ENCODE measurements around the gene GOLGA1. TPM values are rescaled to one million over a fixed set of nuclear protein-coding genes. Genes with fewer than 3 reads are reported as not detected.
A peak's percentile ranks its signal among the peaks of the same experiment; 100 is the strongest.

GOLGA1 gene
- total RNA-seq, 1 experiment from 2014 or later = 22.8 TPM

GRCh38 chr9:124869466-124869985 is 71.4 kb downstream of the GOLGA1 start:
- Mint-ChIP-seq H3K9me3 (ENCODE audit: unreplicated experiment) (no peaks in the 10 kb centered on the region), H3K36me3 (ENCODE audit: insufficient read depth, unreplicated experiment) (peaks cover 30% of the 10 kb centered on the region), H3K4me1 (ENCODE audit: insufficient read depth, unreplicated experiment) (peaks cover 29% of the 10 kb centered on the region), H3K27me3 (ENCODE audit: insufficient read depth, unreplicated experiment) (no peaks in the 10 kb centered on the region), H3K4me3 (ENCODE audit: unreplicated experiment) (peak overlapping the region; percentile 95), H3K27ac (ENCODE audit: low read depth, unreplicated experiment) (peak overlapping the region; percentile 97)
- ChIA-PET POLR2A (interaction anchor here (0.5 to 6.7 kb wide), 21 partner anchors 8 to 498 kb away, joined by 3 to 135 read pairs (median 5); partner anchors contain the start of genes ARPC5L, NR6A1, RPL35 and WDR38), CTCF (no interaction called here)
- DNase-seq (ENCODE audit: unreplicated experiment) = peak; percentile 33
- no TSS peak for BruUV-seq (replicated peaks)
- intact Hi-C loops (cut with micrococcal nuclease) = no loop called here
- TF ChIP-seq, protein P1, sequence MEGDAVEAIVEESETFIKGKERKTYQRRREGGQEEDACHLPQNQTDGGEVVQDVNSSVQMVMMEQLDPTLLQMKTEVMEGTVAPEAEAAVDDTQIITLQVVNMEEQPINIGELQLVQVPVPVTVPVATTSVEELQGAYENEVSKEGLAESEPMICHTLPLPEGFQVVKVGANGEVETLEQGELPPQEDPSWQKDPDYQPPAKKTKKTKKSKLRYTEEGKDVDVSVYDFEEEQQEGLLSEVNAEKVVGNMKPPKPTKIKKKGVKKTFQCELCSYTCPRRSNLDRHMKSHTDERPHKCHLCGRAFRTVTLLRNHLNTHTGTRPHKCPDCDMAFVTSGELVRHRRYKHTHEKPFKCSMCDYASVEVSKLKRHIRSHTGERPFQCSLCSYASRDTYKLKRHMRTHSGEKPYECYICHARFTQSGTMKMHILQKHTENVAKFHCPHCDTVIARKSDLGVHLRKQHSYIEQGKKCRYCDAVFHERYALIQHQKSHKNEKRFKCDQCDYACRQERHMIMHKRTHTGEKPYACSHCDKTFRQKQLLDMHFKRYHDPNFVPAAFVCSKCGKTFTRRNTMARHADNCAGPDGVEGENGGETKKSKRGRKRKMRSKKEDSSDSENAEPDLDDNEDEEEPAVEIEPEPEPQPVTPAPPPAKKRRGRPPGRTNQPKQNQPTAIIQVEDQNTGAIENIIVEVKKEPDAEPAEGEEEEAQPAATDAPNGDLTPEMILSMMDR (IDR thresholded peaks at IDR 0.05; ENCODE audit: unreplicated experiment) = no peak

GRCh38 chr9:124868511-124869465 is 72.1 kb downstream of the GOLGA1 start:
- POLR2A ChIA-PET = interaction anchor here (0.5 to 6.7 kb wide), 20 partner anchors 7 to 919 kb away, joined by 3 to 135 read pairs (median 5); partner anchors contain the start of genes ARPC5L, NR6A1, RPL35 and WDR38

GRCh38 chr9:124863371-124863871 is 77.5 kb downstream of the GOLGA1 start:
- no peaks in the 10 kb centered on the region for H3K9me3 Mint-ChIP-seq (ENCODE audit: unreplicated experiment)
- TF ChIP-seq, protein P1 (IDR thresholded peaks at IDR 0.05; ENCODE audit: unreplicated experiment) = no peak
- ChIA-PET CTCF (interaction anchor here (1.2 to 29.4 kb wide), 4 partner anchors 11 to 89 kb away, joined by 3 to 927 read pairs (median 7); partner anchors contain the start of genes NR6A1 and OLFML2A), POLR2A (interaction anchor here (0.5 to 15.3 kb wide), 22 partner anchors 8 to 1209 kb away, joined by 3 to 299 read pairs (median 6); partner anchors contain the start of genes GAPVD1, HSPA5, NR6A1 and OLFML2A)
- H3K36me3 Mint-ChIP-seq (ENCODE audit: insufficient read depth, unreplicated experiment) = peaks cover 43% of the 10 kb centered on the region
- peak overlapping the region; percentile 81 for H3K4me3 Mint-ChIP-seq (ENCODE audit: unreplicated experiment)
- peak; percentile 82 for DNase-seq (ENCODE audit: unreplicated experiment)
- intact Hi-C loops (cut with micrococcal nuclease) = loop anchor here (5.0 kb wide), 1 partner anchor 509 kb away; no protein-coding TSS in a partner anchor
- H3K27ac Mint-ChIP-seq (ENCODE audit: low read depth, unreplicated experiment) = peak overlapping the region; percentile 87
- BruUV-seq (replicated peaks) = no TSS peak
- H3K27me3 Mint-ChIP-seq (ENCODE audit: insufficient read depth, unreplicated experiment) = no peaks in the 10 kb centered on the region
- peaks cover 26% of the 10 kb centered on the region for H3K4me1 Mint-ChIP-seq (ENCODE audit: insufficient read depth, unreplicated experiment)

More at GRCh38 chr9:124868511-124869465, 72.1 kb downstream of the GOLGA1 start:
- peak; percentile 86 for DNase-seq (ENCODE audit: unreplicated experiment)
- CTCF ChIA-PET = interaction anchor here (0.7 to 1.0 kb wide), 2 partner anchors 9 to 11 kb away, joined by 3 read pairs; no protein-coding TSS in a partner anchor
- H3K27me3 Mint-ChIP-seq (ENCODE audit: insufficient read depth, unreplicated experiment) = no peaks in the 10 kb centered on the region
- H3K4me3 Mint-ChIP-seq (ENCODE audit: unreplicated experiment) = peak overlapping the region; percentile 95
- H3K9me3 Mint-ChIP-seq (ENCODE audit: unreplicated experiment) = no peaks in the 10 kb centered on the region
- BruUV-seq (replicated peaks) = TSS peak; percentile 89
- peaks cover 33% of the 10 kb centered on the region for H3K4me1 Mint-ChIP-seq (ENCODE audit: insufficient read depth, unreplicated experiment)
- TF ChIP-seq, protein P1 (IDR thresholded peaks at IDR 0.05; ENCODE audit: unreplicated experiment) = no peak
- peak overlapping the region; percentile 97 for H3K27ac Mint-ChIP-seq (ENCODE audit: low read depth, unreplicated experiment)
- intact Hi-C loops (cut with micrococcal nuclease) = no loop called here
- H3K36me3 Mint-ChIP-seq (ENCODE audit: insufficient read depth, unreplicated experiment) = peaks cover 22% of the 10 kb centered on the region

Measured in MCF 10A (cell line).